SHP77 (cell line): Measurements from ENCODE around the gene DSCAM.

Source experiments
- DNase-seq, 2 experiments: peaks; one replicate each; lab custom pipeline; 2025; lab: John Stamatoyannopoulos, UW

DSCAM gene

GRCh38 chr21:39972976-39973770 is 873.8 kb downstream of the DSCAM start:
- DNase-seq, result no peak

GRCh38 chr21:39972471-39972870 is 874.5 kb downstream of the DSCAM start:
- no peak for DNase-seq

- no peak for DNase-seq
These were observed 875.0 kb downstream of the DSCAM start for GRCh38 chr21:39971956-39972355.

- no peak for DNase-seq
These were observed 877.1 kb downstream of the DSCAM start for GRCh38 chr21:39969691-39970364.

- no peak for DNase-seq
These were observed 878.9 kb downstream of the DSCAM start for GRCh38 chr21:39968010-39968409.

- DNase-seq, result no peak
These were observed 880.2 kb downstream of the DSCAM start for GRCh38 chr21:39966786-39967185.

GRCh38 chr21:39965026-39965425 is 881.9 kb downstream of the DSCAM start:
- DNase-seq, result no peak

GRCh38 chr21:39961251-39961650 is 885.7 kb downstream of the DSCAM start:
- no peak for DNase-seq
